A673 (cell line): ENCODE data around the gene ABHD15. TPM values are rescaled to one million over a fixed set of nuclear protein-coding genes. Genes with fewer than 3 reads are reported as not detected.
A peak's percentile ranks its signal among the peaks of the same experiment; 100 is the strongest.

ENCODE experiments used
- BruUV-seq: library from RNA; stranded (reverse); fragments of 400-500 nt; replicated peaks from 2 replicates; lab custom pipeline; 2021; lab: Mats Ljungman, UMichigan
- CTCF ChIA-PET: fragments of 300-600 bp; sonication (Branson Sonifier 250); formaldehyde crosslinking; loops from one replicate; lab custom pipeline; 2022; ENCODE audit warnings: antibody characterized with exemption; lab: Charles Lee
- POLR2A ChIA-PET: fragments of 300-600 bp; sonication (Branson Sonifier 250); formaldehyde crosslinking; loops from one replicate; lab custom pipeline; 2022; ENCODE audit warnings: antibody characterized with exemption; ENCODE audit not compliant: low non-redundant PET; lab: Charles Lee
- DNase-seq: peaks from one replicate; pipeline ENCODE4 v3.0.0-alpha.2; 2015; ENCODE audit warnings: low spot score
- H3K27ac ChIP-seq: fragments of 200-600 bp; sonication (generic); 2 replicates; pipeline ENCODE4 v1.5.1; 2016; ENCODE audit warnings: mixed run types, low read depth, mild to moderate bottlenecking, mixed read lengths, antibody characterized with exemption, low read length; ENCODE audit not compliant: poor library complexity, severe bottlenecking
- H3K27me3 ChIP-seq: fragments of 200-600 bp; sonication (generic); replicated peaks from 2 replicates; pipeline ENCODE4 v1.6.1; 2017; ENCODE audit warnings: mixed run types, low read depth, mild to moderate bottlenecking, mixed read lengths, antibody characterized with exemption, low read length; ENCODE audit not compliant: insufficient read depth, poor library complexity
- H3K36me3 ChIP-seq: fragments of 200-600 bp; sonication (generic); 2 replicates; pipeline ENCODE4 v1.6.1; 2016; ENCODE audit warnings: mixed run types, mild to moderate bottlenecking, mixed read lengths, antibody characterized with exemption, low read length; ENCODE audit not compliant: insufficient read depth, poor library complexity, severe bottlenecking
- H3K4me1 ChIP-seq: fragments of 200-600 bp; sonication (generic); 2 replicates; pipeline ENCODE4 v1.6.1; 2017; ENCODE audit warnings: mixed run types, mild to moderate bottlenecking, mixed read lengths, antibody characterized with exemption, low read length; ENCODE audit not compliant: insufficient read depth, poor library complexity, severe bottlenecking
- H3K4me3 ChIP-seq: fragments of 200-600 bp; sonication (generic); 2 replicates; pipeline ENCODE4 v1.5.1; 2016; ENCODE audit warnings: low read depth, mixed run types, mild to moderate bottlenecking, mixed read lengths, low read length; ENCODE audit not compliant: poor library complexity, severe bottlenecking
- H3K9me3 ChIP-seq: fragments of 200-600 bp; sonication (generic); 2 replicates; pipeline ENCODE4 v1.6.1; 2016; ENCODE audit warnings: mixed run types, low read depth, mild to moderate bottlenecking, mixed read lengths, antibody characterized with exemption, low read length; ENCODE audit not compliant: poor library complexity, severe bottlenecking
- EZH2 ChIP-seq: fragments of 200-600 bp; sonication (generic); IDR thresholded peaks from 2 replicates; pipeline ENCODE4 v1.6.1; 2017; ENCODE audit warnings: borderline replicate concordance, low read depth, mild to moderate bottlenecking, mixed read lengths, antibody characterized with exemption, low read length; ENCODE audit not compliant: poor library complexity, severe bottlenecking
- intact Hi-C: fragments of 100-400 bp; cut with micrococcal nuclease; formaldehyde crosslinking; loops from one replicate; pipeline ENCODE4 v1.10.0; 2022; ENCODE audit not compliant: unreplicated experiment
- total RNA-seq: library from RNA; stranded (reverse); gene quantifications from 2 replicates; pipeline ENCODE4 v1.2.3, GENCODE V29; 2021
- TF ChIP-seq, protein P1 (sequence below): fragments of 300-800, 200-600 bp; sonication (generic); conservative IDR thresholded peaks from 2 replicates; pipeline ENCODE4 v1.5.1; 2017; ENCODE audit warnings: low read depth, mild to moderate bottlenecking, antibody characterized with exemption, low read length, moderate library complexity, mixed read lengths

ABHD15 gene
- total RNA-seq, 1 experiment from 2014 or later, result 5.4 TPM

DNA sequence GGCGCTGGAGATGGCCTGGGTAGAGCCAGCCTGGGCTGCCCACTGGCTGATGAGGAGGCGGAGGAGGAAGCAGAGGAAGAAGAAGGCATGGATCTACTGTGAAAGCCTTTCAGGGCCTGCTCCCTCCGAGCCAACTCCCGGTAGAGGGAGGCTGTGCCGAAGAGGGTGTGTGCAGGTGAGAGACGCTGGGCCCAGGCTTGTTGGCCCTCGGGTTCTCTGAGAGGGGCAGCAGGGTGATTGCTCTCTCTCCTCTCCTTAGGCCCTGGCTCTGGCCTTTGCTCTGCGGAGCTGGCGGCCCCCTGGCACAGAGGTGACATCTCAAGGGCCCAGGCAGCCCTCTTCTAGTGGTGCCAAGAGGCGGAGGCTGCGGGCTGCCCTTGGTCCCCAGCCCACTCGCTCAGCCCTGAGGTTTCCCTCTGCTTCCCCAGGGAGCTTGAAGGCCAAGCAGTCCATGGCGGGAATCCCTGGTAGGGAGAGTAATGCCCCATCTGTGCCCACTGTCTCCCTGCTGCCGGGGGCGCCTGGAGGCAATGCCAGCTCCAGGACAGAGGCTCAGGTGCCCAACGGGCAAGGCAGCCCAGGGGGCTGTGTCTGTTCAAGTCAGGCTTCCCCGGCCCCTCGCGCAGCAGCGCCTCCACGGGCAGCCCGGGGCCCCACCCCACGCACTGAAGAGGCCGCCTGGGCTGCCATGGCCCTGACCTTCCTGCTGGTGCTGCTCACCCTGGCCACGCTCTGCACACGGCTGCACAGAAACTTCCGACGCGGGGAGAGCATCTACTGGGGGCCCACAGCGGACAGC is 5.2 kb upstream of the ABHD15 start:
- Histone ChIP-seq H3K27me3 (no peaks in the 10 kb centered on the region), H3K27ac (no peak overlapping the region), H3K9me3 (no peaks in the 10 kb centered on the region), H3K36me3 (peaks cover 40% of the 10 kb centered on the region), H3K4me1 (peaks cover 19% of the 10 kb centered on the region), H3K4me3 (no peak overlapping the region)
- intact Hi-C loops, result no loop called here
- no TSS peak for BruUV-seq
- ChIA-PET POLR2A (no interaction called here), CTCF (interaction anchor here (0.5 to 0.6 kb wide), 2 partner anchors 9 to 446 kb away, joined by 4 to 6 read pairs; no protein-coding TSS in a partner anchor)
- TF ChIP-seq, protein P1, sequence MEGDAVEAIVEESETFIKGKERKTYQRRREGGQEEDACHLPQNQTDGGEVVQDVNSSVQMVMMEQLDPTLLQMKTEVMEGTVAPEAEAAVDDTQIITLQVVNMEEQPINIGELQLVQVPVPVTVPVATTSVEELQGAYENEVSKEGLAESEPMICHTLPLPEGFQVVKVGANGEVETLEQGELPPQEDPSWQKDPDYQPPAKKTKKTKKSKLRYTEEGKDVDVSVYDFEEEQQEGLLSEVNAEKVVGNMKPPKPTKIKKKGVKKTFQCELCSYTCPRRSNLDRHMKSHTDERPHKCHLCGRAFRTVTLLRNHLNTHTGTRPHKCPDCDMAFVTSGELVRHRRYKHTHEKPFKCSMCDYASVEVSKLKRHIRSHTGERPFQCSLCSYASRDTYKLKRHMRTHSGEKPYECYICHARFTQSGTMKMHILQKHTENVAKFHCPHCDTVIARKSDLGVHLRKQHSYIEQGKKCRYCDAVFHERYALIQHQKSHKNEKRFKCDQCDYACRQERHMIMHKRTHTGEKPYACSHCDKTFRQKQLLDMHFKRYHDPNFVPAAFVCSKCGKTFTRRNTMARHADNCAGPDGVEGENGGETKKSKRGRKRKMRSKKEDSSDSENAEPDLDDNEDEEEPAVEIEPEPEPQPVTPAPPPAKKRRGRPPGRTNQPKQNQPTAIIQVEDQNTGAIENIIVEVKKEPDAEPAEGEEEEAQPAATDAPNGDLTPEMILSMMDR, result no peak
- TF ChIP-seq EZH2, result no peak
- DNase-seq, result no peak

DNA sequence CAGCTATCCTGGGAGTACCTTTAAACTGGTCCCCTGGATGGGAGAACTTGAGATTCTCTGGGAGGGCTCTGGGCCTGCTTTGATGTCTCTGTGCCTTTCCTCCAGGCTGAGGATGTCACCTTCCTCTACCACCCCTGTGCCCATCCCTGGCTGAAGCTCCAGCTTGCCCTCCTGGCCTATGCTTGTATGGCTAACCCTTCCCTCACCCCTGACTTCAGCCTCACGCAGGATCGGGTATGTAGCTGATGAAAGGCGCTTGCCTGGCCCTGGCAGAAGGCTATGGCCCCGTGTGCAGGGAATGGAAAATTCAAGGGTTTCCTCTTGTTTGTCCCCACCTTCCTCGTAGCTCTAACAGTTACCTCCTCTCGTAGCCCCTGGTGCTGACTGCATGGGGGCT is 4.6 kb upstream of the ABHD15 start:
- Histone ChIP-seq H3K4me1 (peaks cover 19% of the 10 kb centered on the region), H3K27me3 (no peaks in the 10 kb centered on the region), H3K36me3 (peaks cover 35% of the 10 kb centered on the region), H3K4me3 (no peak overlapping the region), H3K27ac (no peak overlapping the region), H3K9me3 (no peaks in the 10 kb centered on the region)
- intact Hi-C loops, result no loop called here
- no TSS peak for BruUV-seq
- POLR2A ChIA-PET, result no interaction called here
- DNase-seq, result no peak
- TF ChIP-seq, protein P1, result no peak
- no peak for TF ChIP-seq EZH2
- CTCF ChIA-PET, result no interaction called here

DNA sequence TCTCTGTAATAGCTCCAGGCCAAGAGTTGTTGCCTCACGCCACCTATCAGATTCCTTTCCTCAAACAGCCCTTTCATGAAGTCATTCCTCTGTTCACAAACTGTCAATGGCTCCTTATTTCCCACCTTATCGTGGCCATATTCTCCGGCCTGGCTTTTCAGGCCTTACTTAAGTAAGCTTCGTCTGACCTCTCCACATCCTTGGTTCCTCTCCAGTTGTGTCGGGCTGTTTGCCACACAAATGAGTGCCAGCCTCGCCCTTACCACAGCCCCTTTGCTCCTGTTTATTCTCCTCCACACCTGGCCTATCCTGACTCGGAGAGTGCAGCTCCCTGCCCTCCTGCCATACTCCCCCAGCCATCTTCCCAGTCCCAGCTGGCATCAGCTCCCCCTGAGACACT is 3.7 kb upstream of the ABHD15 start:
- BruUV-seq, result TSS peak; percentile 50
- TF ChIP-seq, protein P1, result no peak
- TF ChIP-seq EZH2, result no peak
- H3K27me3 ChIP-seq, result no peaks in the 10 kb centered on the region
- CTCF ChIA-PET, result no interaction called here
- intact Hi-C loops, result no loop called here
- peaks cover 26% of the 10 kb centered on the region for H3K36me3 ChIP-seq
- POLR2A ChIA-PET, result no interaction called here
- no peak overlapping the region for H3K4me3 ChIP-seq
- H3K27ac ChIP-seq, result no peak overlapping the region
- no peak for DNase-seq
- H3K4me1 ChIP-seq, result peaks cover 19% of the 10 kb centered on the region
- no peaks in the 10 kb centered on the region for H3K9me3 ChIP-seq
